Keratinocyte (primary cell): ENCODE results near the gene MAGEB1. TPM values are rescaled to one million over a fixed set of nuclear protein-coding genes. Genes with fewer than 3 reads are reported as not detected.

ENCODE experiments used
- DNase-seq: peaks from one replicate; pipeline ENCODE4 v3.0.0-alpha.2; 2011; ENCODE audit warnings: low read depth, missing footprints, low spot score
- FAIRE-seq: peaks from 2 replicates; lab custom pipeline; 2011; peaks lifted over from hg19 to GRCh38; lab: Jason Lieb, UNC
- H2AFZ ChIP-seq: 2 replicates; pipeline ENCODE4 v1.6.0; 2012; ENCODE audit warnings: low read length, control low read depth, inconsistent platforms; ENCODE audit not compliant: control insufficient read depth
- H3K27ac ChIP-seq: 2 replicates; pipeline ENCODE4 v1.5.1; 2011; ENCODE audit warnings: low read length; ENCODE audit not compliant: control insufficient read depth, insufficient read depth
- H3K27me3 ChIP-seq: 3 replicates; pipeline ENCODE4 v1.6.0; 2011; ENCODE audit warnings: low read length; ENCODE audit not compliant: control insufficient read depth, insufficient read depth; ENCODE audit errors: extremely low read depth
- H3K36me3 ChIP-seq, 2 experiments: 2 replicates in 1 of 2; 3 replicates in 1 of 2; pipeline ENCODE4 v1.5.1; 2011; ENCODE audit warnings: low read length in 2 of 2, mild to moderate bottlenecking in 1 of 2; ENCODE audit not compliant: control insufficient read depth in 2 of 2, insufficient read depth in 2 of 2; ENCODE audit errors: extremely low read depth in 1 of 2
- H3K4me1 ChIP-seq: 3 replicates; pipeline ENCODE4 v1.5.1; 2011; ENCODE audit warnings: low read length; ENCODE audit not compliant: control insufficient read depth, insufficient read depth; ENCODE audit errors: extremely low read depth
- H3K4me2 ChIP-seq: 3 replicates; pipeline ENCODE4 v1.6.0; 2011; ENCODE audit warnings: low read depth, low read length; ENCODE audit not compliant: control insufficient read depth, insufficient read depth; ENCODE audit errors: extremely low read depth
- H3K4me3 ChIP-seq, 3 experiments: fragments of 200-600 bp in 1 of 3; sonication (generic) in 1 of 3; 2 replicates in 2 of 3; 3 replicates in 1 of 3; pipeline ENCODE4 v1.5.1; 2011 to 2016; ENCODE audit warnings: low read length in 3 of 3, mild to moderate bottlenecking in 3 of 3, control low read depth in 2 of 3, inconsistent platforms in 1 of 3, low read depth in 1 of 3, mixed read lengths in 1 of 3, mixed run types in 1 of 3, moderate library complexity in 1 of 3; ENCODE audit not compliant: control insufficient read depth in 2 of 3, insufficient read depth in 2 of 3; ENCODE audit errors: extremely low read depth in 1 of 3
- H3K79me2 ChIP-seq: 2 replicates; pipeline ENCODE4 v1.6.0; 2012; ENCODE audit warnings: low read length; ENCODE audit not compliant: control insufficient read depth, insufficient read depth
- H3K9ac ChIP-seq: 3 replicates; pipeline ENCODE4 v1.6.0; 2011; ENCODE audit warnings: low read length; ENCODE audit not compliant: control insufficient read depth, insufficient read depth; ENCODE audit errors: extremely low read depth
- H3K9me1 ChIP-seq: 3 replicates; pipeline ENCODE4 v1.6.0; 2011; ENCODE audit warnings: low read length; ENCODE audit not compliant: control insufficient read depth, insufficient read depth; ENCODE audit errors: extremely low read depth
- H3K9me3 ChIP-seq: 2 replicates; pipeline ENCODE4 v1.5.1; 2012; ENCODE audit warnings: low read depth, low read length; ENCODE audit not compliant: control insufficient read depth
- H4K20me1 ChIP-seq: 3 replicates; pipeline ENCODE4 v1.6.0; 2011; ENCODE audit warnings: low read length; ENCODE audit not compliant: control insufficient read depth, insufficient read depth; ENCODE audit errors: extremely low read depth
- EZH2 ChIP-seq: IDR thresholded peaks from one replicate; pipeline ENCODE4 v1.6.1; 2012; ENCODE audit warnings: inconsistent platforms, mild to moderate bottlenecking, low read length, moderate library complexity
- dilution Hi-C: fragments of 300-500 bp; cut with MboI; formaldehyde crosslinking; loops from one replicate; pipeline ENCODE4 v1.7.0; 2020; ENCODE audit warnings: low sequenced_read_pairs; ENCODE audit not compliant: extremely low pct_ligation_motif_present
- polyA plus RNA-seq, 5 experiments: library from polyadenylated mRNA; depleted of rRNA in 3 of 5; stranded (reverse) in 3 of 5; stranded (forward) in 1 of 5; unstranded in 1 of 5; fragments of >200 nt; gene quantifications; 1 replicate in 1 of 5; 2 replicates in 3 of 5; 3 replicates in 1 of 5; pipeline versions ENCODE4 v1.2.1 to v1.2.3, GENCODE V29; 2011 to 2012; ENCODE audit warnings: missing spikeins in 2 of 5, low read depth in 1 of 5, low replicate concordance in 1 of 5
- TF ChIP-seq, protein P1 (sequence below), 3 experiments: IDR thresholded peaks in 1 of 3; conservative IDR thresholded peaks in 1 of 3; optimal IDR thresholded peaks in 1 of 3; 2 replicates in 2 of 3; 3 replicates in 1 of 3; pipeline versions ENCODE3 to v1.5.1; 2011; ENCODE audit warnings: low read length in 3 of 3, mild to moderate bottlenecking in 3 of 3, moderate library complexity in 2 of 3, control low read depth in 1 of 3, inconsistent platforms in 1 of 3; ENCODE audit not compliant: insufficient read depth in 2 of 3; ENCODE audit errors: extremely low read depth in 1 of 3

MAGEB1 gene
- polyA plus RNA-seq, 1 donor (not counting 4 experiments of a cell fraction or from before 2014, with no cell fraction given): not detected

DNA sequence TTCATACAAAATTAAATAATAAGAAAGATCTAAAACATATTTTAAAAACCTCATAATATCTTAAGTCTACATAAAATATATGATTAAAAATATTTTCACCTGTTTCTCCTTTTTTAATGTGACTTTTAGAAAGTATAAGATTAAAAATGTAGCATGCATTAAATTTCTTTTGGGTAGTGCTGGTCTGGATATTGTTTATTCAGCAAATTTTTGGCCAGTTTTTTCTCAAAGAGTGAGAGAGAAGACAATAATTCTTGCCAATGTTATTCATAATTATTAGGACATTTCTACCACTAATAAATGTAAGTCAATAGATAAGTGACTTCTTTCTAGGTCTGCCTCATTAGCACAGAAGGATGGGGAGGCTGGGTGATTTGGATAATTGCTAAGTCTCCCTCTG lies 14.1 kb downstream of the MAGEB1 start:
- Histone ChIP-seq H3K4me3 (no peak overlapping the region), H3K27me3 (no peaks in the 10 kb centered on the region), H3K9me3 (peaks cover 2% of the 10 kb centered on the region), H3K4me1 (no peaks in the 10 kb centered on the region), H2AFZ (no peak overlapping the region), H3K79me2 (no peaks in the 10 kb centered on the region), H3K9ac (no peak overlapping the region), H4K20me1 (no peaks in the 10 kb centered on the region), H3K9me1 (no peaks in the 10 kb centered on the region), H3K27ac (no peak overlapping the region), H3K4me2 (no peak overlapping the region), H3K36me3 (no peaks in the 10 kb centered on the region)
- TF ChIP-seq, protein P1, sequence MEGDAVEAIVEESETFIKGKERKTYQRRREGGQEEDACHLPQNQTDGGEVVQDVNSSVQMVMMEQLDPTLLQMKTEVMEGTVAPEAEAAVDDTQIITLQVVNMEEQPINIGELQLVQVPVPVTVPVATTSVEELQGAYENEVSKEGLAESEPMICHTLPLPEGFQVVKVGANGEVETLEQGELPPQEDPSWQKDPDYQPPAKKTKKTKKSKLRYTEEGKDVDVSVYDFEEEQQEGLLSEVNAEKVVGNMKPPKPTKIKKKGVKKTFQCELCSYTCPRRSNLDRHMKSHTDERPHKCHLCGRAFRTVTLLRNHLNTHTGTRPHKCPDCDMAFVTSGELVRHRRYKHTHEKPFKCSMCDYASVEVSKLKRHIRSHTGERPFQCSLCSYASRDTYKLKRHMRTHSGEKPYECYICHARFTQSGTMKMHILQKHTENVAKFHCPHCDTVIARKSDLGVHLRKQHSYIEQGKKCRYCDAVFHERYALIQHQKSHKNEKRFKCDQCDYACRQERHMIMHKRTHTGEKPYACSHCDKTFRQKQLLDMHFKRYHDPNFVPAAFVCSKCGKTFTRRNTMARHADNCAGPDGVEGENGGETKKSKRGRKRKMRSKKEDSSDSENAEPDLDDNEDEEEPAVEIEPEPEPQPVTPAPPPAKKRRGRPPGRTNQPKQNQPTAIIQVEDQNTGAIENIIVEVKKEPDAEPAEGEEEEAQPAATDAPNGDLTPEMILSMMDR (optimal IDR thresholded peaks at IDR 0.05 in 1 of 3, IDR thresholded peaks at IDR 0.05 in 1 of 3, conservative IDR thresholded peaks at IDR 0.05 in 1 of 3; ENCODE audit: extremely low read depth in 1 of 3, insufficient read depth in 2 of 3, low read length in 3 of 3): no peak
- no peak for TF ChIP-seq EZH2
- no peak for DNase-seq
- dilution Hi-C loops: no loop called here
- FAIRE-seq: no peak

DNA sequence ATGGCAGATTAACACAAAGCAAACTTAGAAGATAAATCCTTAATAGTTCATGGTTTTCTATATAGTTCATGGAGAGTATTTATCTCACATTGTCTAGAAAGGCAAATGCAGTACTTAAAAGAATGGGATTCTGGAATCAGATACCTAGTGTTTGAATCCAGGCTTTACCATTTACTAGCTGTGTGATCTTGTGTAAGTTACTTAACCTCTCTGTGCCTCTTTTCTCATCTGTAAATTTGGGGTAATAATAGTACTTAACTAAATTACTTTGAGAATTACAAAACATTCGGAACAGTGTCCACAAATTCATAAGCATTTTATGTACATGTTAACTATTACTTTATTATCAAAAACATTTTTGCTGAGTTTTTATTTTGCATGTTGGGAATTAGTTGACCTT lies 15.8 kb downstream of the MAGEB1 start:
- H3K4me1 ChIP-seq: no peaks in the 10 kb centered on the region
- DNase-seq (no peak), FAIRE-seq (no peak)
- H3K79me2 ChIP-seq: no peaks in the 10 kb centered on the region
- H3K9me3 ChIP-seq: no peaks in the 10 kb centered on the region
- TF ChIP-seq EZH2: no peak
- TF ChIP-seq, protein P1 (optimal IDR thresholded peaks at IDR 0.05 in 1 of 3, IDR thresholded peaks at IDR 0.05 in 1 of 3, conservative IDR thresholded peaks at IDR 0.05 in 1 of 3; ENCODE audit: extremely low read depth in 1 of 3, insufficient read depth in 2 of 3, low read length in 3 of 3): no peak
- H3K36me3 ChIP-seq: no peaks in the 10 kb centered on the region
- dilution Hi-C loops: no loop called here
- H2AFZ ChIP-seq: no peak overlapping the region
- no peak overlapping the region for H3K27ac ChIP-seq
- H3K4me3 ChIP-seq: no peak overlapping the region
- H4K20me1 ChIP-seq: no peaks in the 10 kb centered on the region
- no peak overlapping the region for H3K4me2 ChIP-seq
- H3K9me1 ChIP-seq: no peaks in the 10 kb centered on the region
- H3K27me3 ChIP-seq: no peaks in the 10 kb centered on the region
- no peak overlapping the region for H3K9ac ChIP-seq
